ENCODE measurements around the gene ZFHX3. TPM values are rescaled to one million over a fixed set of nuclear protein-coding genes. Genes with fewer than 3 reads are reported as not detected.

The ZFHX3 gene
- total RNA-seq, 1 donor from 2014 or later = 48.5 TPM

DNA sequence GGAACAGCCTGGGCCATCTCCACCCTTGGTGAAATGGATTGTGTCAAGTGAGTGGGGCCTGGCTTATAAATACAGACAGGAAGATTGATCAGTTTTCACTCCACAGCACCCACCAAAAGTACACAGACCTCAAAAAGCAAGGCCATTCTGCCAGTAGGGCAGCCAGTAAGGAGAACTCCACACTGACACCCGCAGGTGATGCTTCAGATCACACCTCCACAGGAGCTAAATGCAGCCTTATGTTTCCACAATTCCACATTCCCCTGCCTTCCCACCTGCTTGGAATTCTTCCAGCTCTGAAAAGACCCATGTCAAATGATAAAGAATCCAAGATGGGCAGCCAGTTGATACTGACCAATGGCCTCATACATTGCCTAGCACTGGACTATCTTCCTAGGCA lies 191.1 kb downstream of the ZFHX3 start:
- Mint-ChIP-seq H3K9me3 (no peaks in the 10 kb centered on the region), H3K27ac (no peak overlapping the region), H3K4me3 (no peak overlapping the region), H3K36me3 (peaks cover 18% of the 10 kb centered on the region), H3K4me1 (ENCODE audit: unreplicated experiment) (peaks cover 57% of the 10 kb centered on the region), H3K27me3 (no peaks in the 10 kb centered on the region)
- TF ChIP-seq, protein P1, sequence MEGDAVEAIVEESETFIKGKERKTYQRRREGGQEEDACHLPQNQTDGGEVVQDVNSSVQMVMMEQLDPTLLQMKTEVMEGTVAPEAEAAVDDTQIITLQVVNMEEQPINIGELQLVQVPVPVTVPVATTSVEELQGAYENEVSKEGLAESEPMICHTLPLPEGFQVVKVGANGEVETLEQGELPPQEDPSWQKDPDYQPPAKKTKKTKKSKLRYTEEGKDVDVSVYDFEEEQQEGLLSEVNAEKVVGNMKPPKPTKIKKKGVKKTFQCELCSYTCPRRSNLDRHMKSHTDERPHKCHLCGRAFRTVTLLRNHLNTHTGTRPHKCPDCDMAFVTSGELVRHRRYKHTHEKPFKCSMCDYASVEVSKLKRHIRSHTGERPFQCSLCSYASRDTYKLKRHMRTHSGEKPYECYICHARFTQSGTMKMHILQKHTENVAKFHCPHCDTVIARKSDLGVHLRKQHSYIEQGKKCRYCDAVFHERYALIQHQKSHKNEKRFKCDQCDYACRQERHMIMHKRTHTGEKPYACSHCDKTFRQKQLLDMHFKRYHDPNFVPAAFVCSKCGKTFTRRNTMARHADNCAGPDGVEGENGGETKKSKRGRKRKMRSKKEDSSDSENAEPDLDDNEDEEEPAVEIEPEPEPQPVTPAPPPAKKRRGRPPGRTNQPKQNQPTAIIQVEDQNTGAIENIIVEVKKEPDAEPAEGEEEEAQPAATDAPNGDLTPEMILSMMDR (conservative IDR thresholded peaks at IDR 0.05) = peak; percentile 59
- no peak for DNase-seq (ENCODE audit: extremely low spot score, unreplicated experiment)

- H3K4me3 Mint-ChIP-seq = no peak overlapping the region
- no peaks in the 10 kb centered on the region for H3K27me3 Mint-ChIP-seq
- H3K36me3 Mint-ChIP-seq = peaks cover 14% of the 10 kb centered on the region
- TF ChIP-seq, protein P1 (conservative IDR thresholded peaks at IDR 0.05) = no peak
- no peak for DNase-seq (ENCODE audit: extremely low spot score, unreplicated experiment)
- peaks cover 44% of the 10 kb centered on the region for H3K4me1 Mint-ChIP-seq (ENCODE audit: unreplicated experiment)
- no peaks in the 10 kb centered on the region for H3K9me3 Mint-ChIP-seq
- no peak overlapping the region for H3K27ac Mint-ChIP-seq
These were observed 193.5 kb downstream of the ZFHX3 start for GRCh38 chr16:72854267-72854959.

DNA sequence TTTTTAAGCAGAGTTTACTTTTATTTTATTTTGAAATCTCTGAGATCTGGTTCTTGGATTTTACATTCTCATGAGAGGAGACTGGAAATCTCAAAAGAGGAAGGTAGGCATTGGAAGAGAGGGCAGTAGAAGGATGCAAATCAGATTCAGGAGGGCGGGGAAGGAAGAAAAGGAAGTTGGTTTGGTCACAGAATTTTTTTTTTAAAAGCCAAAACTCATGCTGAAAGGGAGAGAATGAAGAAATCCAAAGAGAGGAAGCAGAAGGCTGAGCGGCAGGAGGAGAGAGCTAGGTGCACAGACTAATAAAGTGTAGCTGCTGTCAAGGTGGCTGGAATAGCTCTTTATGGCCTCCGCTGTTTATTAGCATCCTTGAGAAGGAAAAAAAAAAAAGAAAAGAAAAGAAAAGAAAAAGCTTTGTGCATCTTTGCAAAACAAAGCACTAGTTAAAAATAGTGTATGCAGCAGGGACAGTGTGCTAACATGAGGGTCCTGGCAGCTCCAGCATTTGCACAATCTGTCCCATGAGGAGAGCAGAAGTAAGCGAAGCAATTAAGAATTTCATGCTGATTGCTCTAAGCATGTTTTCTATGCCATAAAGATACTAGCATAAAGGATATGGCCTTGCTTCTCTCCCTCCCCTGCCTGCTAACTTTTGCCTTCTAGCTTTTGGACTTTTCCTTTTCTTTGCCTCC lies 194.2 kb downstream of the ZFHX3 start:
- no peak for DNase-seq (ENCODE audit: extremely low spot score, unreplicated experiment)
- no peak overlapping the region for H3K27ac Mint-ChIP-seq

GRCh38 chr16:72852421-72852820 lies 195.5 kb downstream of the ZFHX3 start:
- TF ChIP-seq, protein P1 (conservative IDR thresholded peaks at IDR 0.05) = no peak
- H3K4me1 Mint-ChIP-seq (ENCODE audit: unreplicated experiment) = peaks cover 42% of the 10 kb centered on the region
- H3K4me3 Mint-ChIP-seq = no peak overlapping the region
- H3K36me3 Mint-ChIP-seq = peaks cover 14% of the 10 kb centered on the region
- DNase-seq (ENCODE audit: extremely low spot score, unreplicated experiment) = no peak
- no peaks in the 10 kb centered on the region for H3K9me3 Mint-ChIP-seq
- no peaks in the 10 kb centered on the region for H3K27me3 Mint-ChIP-seq
- no peak overlapping the region for H3K27ac Mint-ChIP-seq

More for the DNA sequence above, 194.2 kb downstream of the ZFHX3 start:
- Mint-ChIP-seq H3K9me3 (no peaks in the 10 kb centered on the region), H3K4me3 (no peak overlapping the region), H3K4me1 (ENCODE audit: unreplicated experiment) (peaks cover 44% of the 10 kb centered on the region), H3K36me3 (peaks cover 14% of the 10 kb centered on the region), H3K27me3 (no peaks in the 10 kb centered on the region)
- TF ChIP-seq, protein P1 (conservative IDR thresholded peaks at IDR 0.05) = no peak

DNA sequence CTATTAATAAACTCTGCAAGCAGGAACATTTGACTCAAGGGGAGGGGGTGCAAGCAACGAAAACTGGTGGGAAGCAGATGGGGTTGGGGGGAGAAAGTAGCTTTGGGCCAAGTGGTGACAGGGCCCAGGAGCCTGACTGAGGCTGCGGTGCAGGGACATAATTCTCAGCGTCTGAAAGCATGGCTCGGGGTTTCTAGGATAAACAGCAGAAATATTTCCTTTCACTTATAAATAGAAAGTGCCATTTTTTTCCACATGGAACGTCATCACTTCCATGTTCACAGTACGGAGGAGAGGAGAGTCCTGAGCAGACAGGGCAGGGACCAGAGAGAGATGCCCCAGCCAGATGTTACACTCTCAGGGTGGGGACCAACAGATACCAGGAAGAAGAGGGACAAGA lies 197.1 kb downstream of the ZFHX3 start:
- TF ChIP-seq, protein P1 (conservative IDR thresholded peaks at IDR 0.05) = no peak
- Mint-ChIP-seq H3K9me3 (no peaks in the 10 kb centered on the region), H3K4me1 (ENCODE audit: unreplicated experiment) (peaks cover 52% of the 10 kb centered on the region), H3K4me3 (no peak overlapping the region), H3K27ac (no peak overlapping the region), H3K36me3 (peaks cover 13% of the 10 kb centered on the region), H3K27me3 (no peaks in the 10 kb centered on the region)
- no peak for DNase-seq (ENCODE audit: extremely low spot score, unreplicated experiment)

Measured in type B pancreatic cell (in vitro differentiated cells).